HG03139 (cell line): ENCODE results near the gene BRSK2.

Experiments
- ATAC-seq: cut with Tn5 transposase; IDR thresholded peaks from one replicate; pipeline ENCODE4 v1.9.1; 2021; ENCODE audit not compliant: unreplicated experiment

Gene BRSK2

GRCh38 chr11:1375161-1375954 is 14.4 kb upstream of the BRSK2 start:
- ATAC-seq: no peak

GRCh38 chr11:1375955-1376258 is 13.8 kb upstream of the BRSK2 start:
- no peak for ATAC-seq

GRCh38 chr11:1377231-1377780 is 12.4 kb upstream of the BRSK2 start:
- ATAC-seq: no peak

- ATAC-seq: no peak
These were observed 7.8 kb upstream of the BRSK2 start for GRCh38 chr11:1381793-1382425.

GRCh38 chr11:1382429-1382828 is 7.3 kb upstream of the BRSK2 start:
- no peak for ATAC-seq

DNA sequence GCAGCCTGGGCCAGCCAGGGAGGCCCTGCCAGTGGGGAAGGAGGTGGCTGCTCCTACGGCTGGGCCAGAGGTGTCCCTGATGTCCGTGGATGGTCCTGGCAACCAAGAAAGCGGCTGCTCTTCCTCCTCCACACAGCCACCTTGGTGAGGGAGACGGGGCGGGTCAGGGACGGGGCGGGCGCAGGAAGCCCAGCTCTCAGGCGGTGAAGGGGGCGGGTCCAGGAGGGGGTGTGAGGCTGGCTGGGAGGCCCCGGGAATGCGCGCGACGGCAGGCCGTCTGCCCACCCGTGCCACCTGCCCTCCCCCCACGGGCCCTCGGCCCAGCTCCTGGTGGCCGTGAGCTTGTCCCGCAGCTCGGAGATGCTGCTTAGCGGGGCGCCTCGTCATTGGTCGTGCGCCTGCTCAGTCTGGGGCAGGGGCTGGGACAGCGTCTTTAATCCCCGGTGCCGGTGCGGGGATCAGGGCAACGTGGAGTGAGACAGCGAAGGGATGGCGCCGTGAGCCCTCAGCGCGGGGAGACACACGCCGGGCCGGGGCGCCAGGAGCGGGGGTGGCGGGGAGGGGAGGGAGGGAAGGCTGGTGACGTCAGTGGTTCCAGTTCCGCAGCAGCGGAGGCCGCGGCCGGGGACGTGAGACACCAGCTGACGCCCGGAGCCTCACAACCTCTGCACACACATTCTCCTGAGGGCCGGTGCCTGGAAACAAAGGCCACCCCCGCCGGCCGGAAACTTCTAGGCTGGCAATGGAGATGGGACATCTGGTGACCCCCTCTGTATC is 6.7 kb upstream of the BRSK2 start:
- ATAC-seq: peak; percentile 78

- ATAC-seq: no peak
These were observed 5.3 kb upstream of the BRSK2 start for GRCh38 chr11:1384199-1384970.

DNA sequence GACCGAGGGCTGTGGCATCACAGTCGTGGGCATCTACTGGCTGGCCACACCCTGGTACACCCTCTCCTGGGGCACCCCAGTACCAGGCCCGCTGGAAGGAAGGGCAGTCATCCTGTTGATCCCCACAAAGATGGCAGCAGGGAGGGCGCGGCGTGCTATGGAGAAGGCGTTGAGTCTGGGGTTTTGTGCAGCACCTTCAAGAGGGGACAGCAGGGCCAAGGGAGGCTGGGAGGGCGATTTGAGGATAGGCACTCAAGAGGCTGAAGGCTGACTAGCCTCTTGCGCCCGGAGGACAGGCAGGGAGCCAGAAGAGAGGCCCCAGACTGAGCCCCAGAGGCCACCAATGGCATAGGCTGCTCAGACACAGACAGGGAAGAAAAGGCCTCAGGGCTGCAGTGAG is 2.2 kb upstream of the BRSK2 start:
- ATAC-seq: no peak

GRCh38 chr11:1387961-1388762 is 1.6 kb upstream of the BRSK2 start:
- no peak for ATAC-seq

GRCh38 chr11:1388763-1389102 is 1.0 kb upstream of the BRSK2 start:
- ATAC-seq: no peak

DNA sequence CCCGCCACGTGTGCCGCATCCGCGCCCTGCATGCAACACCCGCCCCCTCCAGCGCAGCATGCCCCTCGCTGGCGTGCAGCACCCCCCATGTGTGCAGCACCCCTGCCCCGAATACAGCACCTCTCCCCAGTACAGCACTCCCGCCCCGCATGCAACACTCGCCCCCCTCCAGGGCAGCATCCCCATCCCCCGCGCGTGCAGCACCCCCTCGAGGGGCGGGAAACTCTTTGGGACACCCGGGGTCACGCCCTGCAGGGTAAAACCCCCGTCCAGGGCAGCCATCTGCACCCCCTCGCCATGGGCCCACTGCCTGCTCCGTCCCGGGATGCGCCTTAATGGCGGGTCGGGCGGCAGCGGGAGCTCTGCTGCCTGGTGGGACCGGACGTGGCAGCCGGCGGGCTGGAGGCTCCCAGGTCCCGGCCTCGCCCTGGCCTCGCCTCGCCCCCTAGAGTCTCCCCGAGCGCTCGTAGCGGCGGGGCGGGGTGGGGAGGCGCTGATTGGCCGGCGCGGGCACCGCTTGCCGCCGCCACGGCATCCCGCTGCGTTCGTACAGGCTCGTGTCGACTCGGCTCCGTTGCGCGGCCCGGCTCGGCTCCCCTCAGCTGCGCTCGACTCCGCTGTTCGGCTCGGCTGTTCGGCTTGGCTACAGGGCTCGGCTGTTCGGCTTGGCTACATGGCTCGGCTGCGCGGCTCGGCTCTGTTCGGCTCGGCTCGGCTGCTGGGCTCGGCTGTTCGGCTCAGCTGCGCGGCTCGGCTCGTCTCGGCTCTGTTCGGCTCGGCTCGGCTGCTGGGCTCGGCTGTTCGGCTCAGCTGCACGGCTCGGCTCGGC is 417 bp upstream of the BRSK2 start:
- ATAC-seq: peak; percentile 81

- ATAC-seq: no peak
These were observed 933 bp downstream of the BRSK2 start for GRCh38 chr11:1390569-1391164.

GRCh38 chr11:1391165-1392075 is 1.7 kb downstream of the BRSK2 start:
- no peak for ATAC-seq

DNA sequence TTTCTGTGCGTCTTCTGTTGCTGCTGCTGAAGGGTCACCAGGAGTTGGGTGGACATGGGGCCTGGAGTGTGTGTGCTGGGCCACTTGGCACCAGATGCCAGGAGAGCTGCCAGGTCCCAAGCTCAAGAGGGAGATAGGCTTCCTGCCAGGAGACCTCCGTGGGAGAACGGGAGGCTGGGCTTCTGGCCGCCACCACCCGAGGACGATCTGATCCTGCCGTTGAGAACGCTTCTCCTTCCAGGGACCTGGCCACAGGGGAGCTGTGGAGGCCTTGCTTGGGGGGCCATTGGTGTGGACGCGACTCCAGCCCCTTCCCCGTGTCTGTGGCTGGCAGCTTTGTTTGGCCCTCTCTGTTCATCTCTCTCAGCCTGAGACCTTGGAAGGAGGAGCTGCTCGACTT is 2.4 kb downstream of the BRSK2 start:
- no peak for ATAC-seq

DNA sequence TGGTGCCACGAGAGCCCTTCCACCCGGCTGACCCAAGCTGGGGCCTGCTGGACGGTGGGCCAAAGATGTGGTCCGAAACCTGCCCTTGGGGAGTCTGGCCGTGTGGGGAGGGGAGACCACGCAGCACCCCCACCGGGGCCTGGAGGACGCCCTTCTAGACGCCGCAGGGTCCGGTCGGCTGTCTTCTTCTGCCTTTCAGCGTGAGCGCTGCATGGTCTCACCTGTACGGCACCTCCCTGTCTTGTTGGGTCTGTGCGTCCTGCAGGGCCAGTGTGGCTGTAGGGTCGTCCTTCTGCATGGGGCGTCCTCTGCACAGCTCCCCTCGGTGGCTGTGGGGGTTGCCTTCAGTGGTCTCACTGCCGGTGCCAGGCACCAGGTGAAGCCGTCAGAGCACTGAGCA is 2.8 kb downstream of the BRSK2 start:
- no peak for ATAC-seq

DNA sequence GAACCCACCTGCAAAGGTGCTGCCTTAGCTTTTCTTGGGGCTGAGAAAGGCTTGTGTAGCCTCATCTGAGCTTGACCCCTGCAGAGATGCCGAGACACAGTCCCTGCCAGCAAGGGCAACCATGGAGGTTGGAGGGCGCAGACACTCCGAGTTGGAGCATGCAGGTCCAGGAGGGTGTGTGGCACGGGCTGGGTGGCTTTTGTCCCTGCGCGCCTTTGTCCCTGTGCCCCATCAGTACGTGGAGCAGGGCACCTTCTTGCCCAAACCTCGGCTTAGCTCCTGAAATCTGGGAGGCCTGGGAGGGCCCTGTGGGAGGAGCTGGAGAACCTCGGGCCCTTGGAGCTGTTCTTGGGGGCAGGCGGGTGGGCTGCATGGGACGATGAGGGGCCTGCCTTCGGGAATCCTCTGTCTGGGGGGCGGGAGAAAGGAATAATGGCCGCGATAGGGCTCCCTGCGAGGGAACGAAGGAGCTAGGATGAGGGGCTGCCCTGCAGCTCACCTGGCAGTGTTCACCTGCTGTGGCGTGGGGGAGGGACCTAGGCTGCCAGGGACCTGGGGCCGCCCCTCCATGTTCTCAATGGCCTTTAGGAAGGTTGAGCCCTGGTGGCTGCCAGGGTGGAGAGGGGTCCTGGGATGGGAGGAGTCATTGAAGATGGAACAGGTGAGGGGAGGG is 3.4 kb downstream of the BRSK2 start:
- ATAC-seq: no peak

DNA sequence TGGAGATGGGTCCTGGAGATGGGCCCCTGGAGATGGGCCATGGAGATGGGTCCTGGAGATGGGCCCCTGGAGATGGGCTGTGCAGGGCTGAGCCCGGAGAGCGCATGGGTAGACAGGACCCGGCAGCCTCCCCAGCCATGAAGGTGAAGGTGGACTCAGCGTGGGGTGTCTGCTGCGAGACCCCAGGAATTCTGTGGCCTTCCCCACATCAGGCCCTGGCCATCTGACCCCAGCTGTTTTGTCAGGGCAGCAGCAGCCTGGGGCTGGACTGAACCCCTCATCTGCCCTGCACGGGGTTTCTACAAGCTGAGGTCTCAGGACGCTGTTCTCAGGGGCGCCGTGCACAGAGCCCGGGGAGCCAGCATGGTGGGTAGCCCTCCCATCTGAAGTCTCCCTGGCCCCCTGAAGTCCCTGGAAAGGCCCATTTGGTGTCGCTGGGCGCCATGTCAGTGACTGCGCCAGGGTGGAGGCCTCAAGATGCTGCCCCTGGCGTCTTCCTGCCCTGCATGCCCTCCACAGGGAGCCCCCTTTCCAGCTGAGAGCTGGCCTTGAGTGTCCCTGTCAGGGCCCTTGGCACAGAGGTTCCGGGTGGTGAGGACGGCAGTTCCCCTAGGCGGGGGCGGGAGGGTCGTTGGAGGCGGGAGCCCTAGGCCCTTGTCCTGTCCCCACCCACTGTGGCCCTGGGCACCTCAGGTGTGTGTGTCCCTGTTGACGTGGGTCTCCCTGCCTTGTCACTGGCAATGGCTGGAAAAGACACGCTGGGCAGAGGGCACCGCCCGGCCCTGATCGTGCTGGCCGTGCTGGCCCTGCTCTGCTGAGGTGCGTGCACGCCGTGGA is 5.4 kb downstream of the BRSK2 start:
- ATAC-seq: no peak
